Activated CD4-positive, alpha-beta memory T cell treated with anti-CD3 and anti-CD28 coated beads, Interleukin-2, amount 10 ng/mL, durations not matched to agents 7 days and 5 days (primary cell): ENCODE data around the gene PDE4D. TPM values are rescaled to one million over a fixed set of nuclear protein-coding genes. Genes with fewer than 3 reads are reported as not detected.

Source experiments
- CTCF ChIA-PET: fragments of 350-600 bp; sonication (Branson Sonifier 250); formaldehyde crosslinking; loops from one replicate; lab custom pipeline; 2021; ENCODE audit warnings: antibody characterized with exemption, inconsistent platforms; lab: Charles Lee
- POLR2A ChIA-PET: fragments of 350-600 bp; sonication (Branson Sonifier 250); formaldehyde crosslinking; loops from one replicate; lab custom pipeline; 2021; ENCODE audit warnings: antibody characterized with exemption; lab: Charles Lee
- DNase-seq: peaks from one replicate; pipeline ENCODE4 v3.0.0-alpha.2; 2020
- H3K27ac Mint-ChIP-seq: one replicate; pipeline ENCODE4 v1.8.0; 2021; ENCODE audit warnings: mild to moderate bottlenecking, mixed read lengths
- H3K27me3 Mint-ChIP-seq: one replicate; pipeline ENCODE4 v1.8.0; 2021; ENCODE audit warnings: mixed read lengths
- H3K36me3 Mint-ChIP-seq: one replicate; pipeline ENCODE4 v1.8.0; 2021; ENCODE audit warnings: low read depth, mixed read lengths
- H3K4me1 Mint-ChIP-seq: one replicate; pipeline ENCODE4 v1.8.0; 2021; ENCODE audit warnings: mixed read lengths
- H3K4me3 Mint-ChIP-seq: one replicate; pipeline ENCODE4 v1.8.0; 2021; ENCODE audit warnings: mild to moderate bottlenecking, mixed read lengths
- H3K9me3 Mint-ChIP-seq: one replicate; pipeline ENCODE4 v1.8.0; 2021; ENCODE audit warnings: mixed read lengths
- total RNA-seq, 2 experiments: library from RNA; stranded (reverse); gene quantifications; one replicate each; pipeline ENCODE4 v1.2.3, GENCODE V29; 2021

PDE4D gene
- total RNA-seq, 2 experiments from 2014 or later, result 123 to 126 TPM

GRCh38 chr5:59568161-59568560 lies 325.4 kb downstream of the PDE4D start:
- no peak overlapping the region for H3K27ac Mint-ChIP-seq
- CTCF ChIA-PET, result no interaction called here
- POLR2A ChIA-PET, result no interaction called here

DNA sequence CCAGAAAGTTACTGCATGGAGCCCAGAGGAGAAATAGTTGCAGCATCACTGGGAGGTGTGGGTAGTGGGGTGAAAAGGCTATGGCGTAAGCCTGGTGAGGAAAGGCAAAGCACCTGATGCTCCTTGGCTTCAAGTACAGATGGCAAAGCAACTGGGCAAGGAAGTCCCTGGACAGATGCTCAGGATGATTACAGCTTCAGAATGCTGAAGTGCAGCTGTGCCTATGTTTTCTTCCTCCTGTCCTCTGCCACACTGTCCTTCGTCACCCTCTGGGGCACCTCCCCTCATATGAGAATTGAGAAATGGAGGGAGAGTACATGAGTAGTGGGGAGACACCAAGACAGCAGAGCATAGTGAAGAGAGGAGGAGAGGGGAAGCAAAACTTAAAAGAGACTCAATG lies 328.0 kb downstream of the PDE4D start:
- Mint-ChIP-seq H3K4me1 (peaks cover 4% of the 10 kb centered on the region), H3K4me3 (no peak overlapping the region), H3K27ac (no peak overlapping the region), H3K36me3 (no peaks in the 10 kb centered on the region), H3K27me3 (peaks cover 2% of the 10 kb centered on the region), H3K9me3 (no peaks in the 10 kb centered on the region)
- ChIA-PET CTCF (no interaction called here), POLR2A (no interaction called here)
- no peak for DNase-seq

More at GRCh38 chr5:59568161-59568560, 325.4 kb downstream of the PDE4D start:
- H3K4me1 Mint-ChIP-seq, result no peaks in the 10 kb centered on the region
- no peak for DNase-seq
- H3K4me3 Mint-ChIP-seq, result no peak overlapping the region
- H3K36me3 Mint-ChIP-seq, result no peaks in the 10 kb centered on the region
- H3K9me3 Mint-ChIP-seq, result no peaks in the 10 kb centered on the region
- peaks cover 2% of the 10 kb centered on the region for H3K27me3 Mint-ChIP-seq

GRCh38 chr5:59564895-59565294 lies 328.6 kb downstream of the PDE4D start:
- H3K36me3 Mint-ChIP-seq, result no peaks in the 10 kb centered on the region
- H3K9me3 Mint-ChIP-seq, result no peaks in the 10 kb centered on the region
- CTCF ChIA-PET, result no interaction called here
- no peak overlapping the region for H3K4me3 Mint-ChIP-seq
- DNase-seq, result no peak
- POLR2A ChIA-PET, result no interaction called here
- peaks cover 5% of the 10 kb centered on the region for H3K27me3 Mint-ChIP-seq
- H3K27ac Mint-ChIP-seq, result no peak overlapping the region
- H3K4me1 Mint-ChIP-seq, result peaks cover 4% of the 10 kb centered on the region

- POLR2A ChIA-PET, result no interaction called here
- no peaks in the 10 kb centered on the region for H3K9me3 Mint-ChIP-seq
- H3K27ac Mint-ChIP-seq, result no peak overlapping the region
- peaks cover 3% of the 10 kb centered on the region for H3K27me3 Mint-ChIP-seq
- H3K4me1 Mint-ChIP-seq, result peaks cover 4% of the 10 kb centered on the region
- no peaks in the 10 kb centered on the region for H3K36me3 Mint-ChIP-seq
- no peak for DNase-seq
- CTCF ChIA-PET, result no interaction called here
- no peak overlapping the region for H3K4me3 Mint-ChIP-seq
Measured at GRCh38 chr5:59562756-59563389, 330.7 kb downstream of the PDE4D start.

- no peak for DNase-seq
- Mint-ChIP-seq H3K4me3 (no peak overlapping the region), H3K36me3 (no peaks in the 10 kb centered on the region), H3K27ac (no peak overlapping the region), H3K27me3 (peaks cover 3% of the 10 kb centered on the region), H3K9me3 (no peaks in the 10 kb centered on the region), H3K4me1 (peaks cover 4% of the 10 kb centered on the region)
- CTCF ChIA-PET, result no interaction called here
- POLR2A ChIA-PET, result no interaction called here
Measured at GRCh38 chr5:59560553-59560952, 333.0 kb downstream of the PDE4D start.

GRCh38 chr5:59559847-59560246 lies 333.7 kb downstream of the PDE4D start:
- Mint-ChIP-seq H3K4me1 (peaks cover 4% of the 10 kb centered on the region), H3K27ac (no peak overlapping the region), H3K9me3 (no peaks in the 10 kb centered on the region), H3K27me3 (peaks cover 3% of the 10 kb centered on the region), H3K36me3 (no peaks in the 10 kb centered on the region), H3K4me3 (no peak overlapping the region)
- no peak for DNase-seq
- ChIA-PET CTCF (interaction anchor here (1.5 kb wide), 1 partner anchor 11 kb away, joined by 3 read pairs; no protein-coding TSS in a partner anchor), POLR2A (no interaction called here)

DNA sequence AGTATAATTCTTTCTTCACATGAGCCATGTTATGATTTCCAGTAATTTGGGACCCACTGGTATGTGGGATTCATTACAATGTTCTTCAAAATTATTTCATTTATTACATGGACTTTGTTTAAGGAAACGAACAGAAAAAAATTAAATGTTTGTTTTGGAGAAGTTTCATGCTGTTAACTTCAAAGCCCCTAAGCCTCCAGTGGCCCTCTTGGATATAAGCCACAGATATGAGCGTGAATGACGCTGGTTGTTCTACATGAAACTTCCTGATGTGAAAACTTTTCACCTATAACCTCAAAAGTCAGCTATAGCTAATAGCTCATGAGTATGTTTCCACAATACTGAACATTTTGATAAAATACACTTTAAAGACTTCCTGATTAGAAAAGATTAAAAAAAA lies 334.2 kb downstream of the PDE4D start:
- peaks cover 3% of the 10 kb centered on the region for H3K27me3 Mint-ChIP-seq
- H3K9me3 Mint-ChIP-seq, result no peaks in the 10 kb centered on the region
- no peak overlapping the region for H3K4me3 Mint-ChIP-seq
- H3K27ac Mint-ChIP-seq, result no peak overlapping the region
- H3K4me1 Mint-ChIP-seq, result peaks cover 4% of the 10 kb centered on the region
- H3K36me3 Mint-ChIP-seq, result no peaks in the 10 kb centered on the region
- no peak for DNase-seq
- POLR2A ChIA-PET, result no interaction called here
- CTCF ChIA-PET, result interaction anchor here (1.5 kb wide), 1 partner anchor 11 kb away, joined by 3 read pairs; no protein-coding TSS in a partner anchor

- Mint-ChIP-seq H3K9me3 (no peaks in the 10 kb centered on the region), H3K27me3 (peaks cover 3% of the 10 kb centered on the region), H3K4me1 (peaks cover 4% of the 10 kb centered on the region), H3K36me3 (no peaks in the 10 kb centered on the region), H3K27ac (no peak overlapping the region), H3K4me3 (no peak overlapping the region)
- no peak for DNase-seq
- CTCF ChIA-PET, result interaction anchor here (1.5 kb wide), 1 partner anchor 10 kb away, joined by 3 read pairs; no protein-coding TSS in a partner anchor
- POLR2A ChIA-PET, result no interaction called here
Measured at GRCh38 chr5:59558501-59558900, 335.0 kb downstream of the PDE4D start.

GRCh38 chr5:59557572-59557971 lies 336.0 kb downstream of the PDE4D start:
- no peak overlapping the region for H3K4me3 Mint-ChIP-seq
- ChIA-PET CTCF (no interaction called here), POLR2A (no interaction called here)
- H3K27me3 Mint-ChIP-seq, result peaks cover 3% of the 10 kb centered on the region
- H3K4me1 Mint-ChIP-seq, result no peaks in the 10 kb centered on the region
- no peaks in the 10 kb centered on the region for H3K36me3 Mint-ChIP-seq
- H3K9me3 Mint-ChIP-seq, result no peaks in the 10 kb centered on the region
- DNase-seq, result no peak
- H3K27ac Mint-ChIP-seq, result no peak overlapping the region

DNA sequence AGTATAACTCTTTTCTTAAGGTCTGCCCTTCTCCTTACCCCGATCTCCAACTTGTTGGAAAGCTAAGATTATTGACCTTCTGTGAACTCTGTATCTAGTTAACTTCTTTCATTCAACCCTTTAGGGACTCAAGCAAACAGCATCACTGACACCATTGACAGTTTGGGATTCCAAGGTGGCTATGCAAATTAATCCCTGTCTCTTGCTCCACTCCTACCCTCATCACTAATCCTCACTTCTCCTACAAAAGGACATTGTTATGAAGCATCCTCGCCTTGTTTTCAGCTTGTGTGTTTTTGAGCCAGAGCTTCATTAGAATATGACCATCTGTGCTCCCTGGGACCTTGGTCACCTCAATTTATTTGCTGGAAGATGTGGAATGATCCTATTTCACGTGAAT lies 337.9 kb downstream of the PDE4D start:
- Mint-ChIP-seq H3K4me1 (no peaks in the 10 kb centered on the region), H3K36me3 (no peaks in the 10 kb centered on the region), H3K27me3 (peaks cover 3% of the 10 kb centered on the region), H3K4me3 (no peak overlapping the region), H3K27ac (no peak overlapping the region), H3K9me3 (no peaks in the 10 kb centered on the region)
- CTCF ChIA-PET, result no interaction called here
- no peak for DNase-seq
- POLR2A ChIA-PET, result no interaction called here

DNA sequence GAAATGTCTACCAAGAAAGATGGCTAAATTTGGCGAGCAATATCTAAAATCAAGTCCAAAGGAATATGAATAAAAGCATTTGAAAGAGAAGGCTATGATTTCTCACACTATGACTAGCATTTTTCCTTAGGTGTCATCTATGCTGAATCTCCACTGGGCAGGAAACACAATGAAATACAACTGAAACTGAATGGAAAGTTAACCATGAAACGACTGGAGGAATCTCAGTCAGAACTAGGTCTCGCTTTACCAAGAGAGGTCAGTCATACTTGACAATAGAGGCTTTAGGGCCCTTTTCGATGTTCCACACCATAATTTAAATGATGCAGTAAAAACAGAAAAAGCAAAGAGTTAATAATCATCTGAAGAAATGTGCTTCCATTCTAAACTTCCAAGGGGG lies 339.0 kb downstream of the PDE4D start:
- H3K27ac Mint-ChIP-seq, result no peak overlapping the region
- ChIA-PET POLR2A (no interaction called here), CTCF (no interaction called here)
- H3K9me3 Mint-ChIP-seq, result no peaks in the 10 kb centered on the region
- no peaks in the 10 kb centered on the region for H3K27me3 Mint-ChIP-seq
- H3K4me1 Mint-ChIP-seq, result no peaks in the 10 kb centered on the region
- DNase-seq, result no peak
- no peak overlapping the region for H3K4me3 Mint-ChIP-seq
- no peaks in the 10 kb centered on the region for H3K36me3 Mint-ChIP-seq

- Mint-ChIP-seq H3K9me3 (no peaks in the 10 kb centered on the region), H3K4me1 (no peaks in the 10 kb centered on the region), H3K27me3 (no peaks in the 10 kb centered on the region), H3K4me3 (no peak overlapping the region), H3K27ac (no peak overlapping the region), H3K36me3 (no peaks in the 10 kb centered on the region)
- DNase-seq, result no peak
- ChIA-PET POLR2A (no interaction called here), CTCF (no interaction called here)
Measured at GRCh38 chr5:59553992-59554391, 339.5 kb downstream of the PDE4D start.

GRCh38 chr5:59548807-59549357 lies 344.6 kb downstream of the PDE4D start:
- Mint-ChIP-seq H3K4me3 (no peak overlapping the region), H3K27ac (no peak overlapping the region), H3K9me3 (no peaks in the 10 kb centered on the region), H3K27me3 (no peaks in the 10 kb centered on the region), H3K36me3 (no peaks in the 10 kb centered on the region), H3K4me1 (no peaks in the 10 kb centered on the region)
- no peak for DNase-seq
- ChIA-PET CTCF (interaction anchor here (1.0 kb wide), 1 partner anchor 10 kb away, joined by 3 read pairs; no protein-coding TSS in a partner anchor), POLR2A (no interaction called here)

GRCh38 chr5:59547731-59548130 lies 345.8 kb downstream of the PDE4D start:
- Mint-ChIP-seq H3K4me3 (no peak overlapping the region), H3K27ac (no peak overlapping the region), H3K9me3 (no peaks in the 10 kb centered on the region), H3K27me3 (no peaks in the 10 kb centered on the region), H3K4me1 (no peaks in the 10 kb centered on the region), H3K36me3 (no peaks in the 10 kb centered on the region)
- ChIA-PET CTCF (no interaction called here), POLR2A (no interaction called here)
- DNase-seq, result no peak
